Measurements from ENCODE around the gene ITGAE.
"Not testable (repeated sequence)": the region's sequence is repeated elsewhere in the genome, so short reads cannot be mapped to it uniquely, and the experiment has no call there.

Gene ITGAE, protein sequence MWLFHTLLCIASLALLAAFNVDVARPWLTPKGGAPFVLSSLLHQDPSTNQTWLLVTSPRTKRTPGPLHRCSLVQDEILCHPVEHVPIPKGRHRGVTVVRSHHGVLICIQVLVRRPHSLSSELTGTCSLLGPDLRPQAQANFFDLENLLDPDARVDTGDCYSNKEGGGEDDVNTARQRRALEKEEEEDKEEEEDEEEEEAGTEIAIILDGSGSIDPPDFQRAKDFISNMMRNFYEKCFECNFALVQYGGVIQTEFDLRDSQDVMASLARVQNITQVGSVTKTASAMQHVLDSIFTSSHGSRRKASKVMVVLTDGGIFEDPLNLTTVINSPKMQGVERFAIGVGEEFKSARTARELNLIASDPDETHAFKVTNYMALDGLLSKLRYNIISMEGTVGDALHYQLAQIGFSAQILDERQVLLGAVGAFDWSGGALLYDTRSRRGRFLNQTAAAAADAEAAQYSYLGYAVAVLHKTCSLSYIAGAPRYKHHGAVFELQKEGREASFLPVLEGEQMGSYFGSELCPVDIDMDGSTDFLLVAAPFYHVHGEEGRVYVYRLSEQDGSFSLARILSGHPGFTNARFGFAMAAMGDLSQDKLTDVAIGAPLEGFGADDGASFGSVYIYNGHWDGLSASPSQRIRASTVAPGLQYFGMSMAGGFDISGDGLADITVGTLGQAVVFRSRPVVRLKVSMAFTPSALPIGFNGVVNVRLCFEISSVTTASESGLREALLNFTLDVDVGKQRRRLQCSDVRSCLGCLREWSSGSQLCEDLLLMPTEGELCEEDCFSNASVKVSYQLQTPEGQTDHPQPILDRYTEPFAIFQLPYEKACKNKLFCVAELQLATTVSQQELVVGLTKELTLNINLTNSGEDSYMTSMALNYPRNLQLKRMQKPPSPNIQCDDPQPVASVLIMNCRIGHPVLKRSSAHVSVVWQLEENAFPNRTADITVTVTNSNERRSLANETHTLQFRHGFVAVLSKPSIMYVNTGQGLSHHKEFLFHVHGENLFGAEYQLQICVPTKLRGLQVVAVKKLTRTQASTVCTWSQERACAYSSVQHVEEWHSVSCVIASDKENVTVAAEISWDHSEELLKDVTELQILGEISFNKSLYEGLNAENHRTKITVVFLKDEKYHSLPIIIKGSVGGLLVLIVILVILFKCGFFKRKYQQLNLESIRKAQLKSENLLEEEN

GRCh38 chr17:3800362-3801271 lies at the start of gene ITGAE:
Gene ITGAE, minus strand, starts transcription at chr17:3801188. Its CDS starts 44 bp downstream, at chr17:3801144.
- DNase-seq (ENCODE audit: low read depth in 2 of 2): no peak

GRCh38 chr17:3848229-3848835 lies 47.3 kb upstream of the ITGAE start:
- DNase-seq (ENCODE audit: low read depth in 2 of 2): no peak

GRCh38 chr17:3847165-3847670 lies 46.2 kb upstream of the ITGAE start:
- DNase-seq (ENCODE audit: low read depth in 2 of 2): no peak

GRCh38 chr17:3846437-3847164 lies 45.6 kb upstream of the ITGAE start:
- DNase-seq (ENCODE audit: low read depth in 2 of 2): no peak

GRCh38 chr17:3845621-3846436 lies 44.8 kb upstream of the ITGAE start, which contains the start of gene NCBP3:
Gene NCBP3, minus strand, starts transcription at chr17:3846246. Its CDS starts 23 bp downstream, at chr17:3846223.
- peak; percentile 83 to 85 for DNase-seq (ENCODE audit: low read depth in 2 of 2)

GRCh38 chr17:3845291-3845620 lies 44.3 kb upstream of the ITGAE start:
- no peak for DNase-seq (ENCODE audit: low read depth in 2 of 2)

DNA sequence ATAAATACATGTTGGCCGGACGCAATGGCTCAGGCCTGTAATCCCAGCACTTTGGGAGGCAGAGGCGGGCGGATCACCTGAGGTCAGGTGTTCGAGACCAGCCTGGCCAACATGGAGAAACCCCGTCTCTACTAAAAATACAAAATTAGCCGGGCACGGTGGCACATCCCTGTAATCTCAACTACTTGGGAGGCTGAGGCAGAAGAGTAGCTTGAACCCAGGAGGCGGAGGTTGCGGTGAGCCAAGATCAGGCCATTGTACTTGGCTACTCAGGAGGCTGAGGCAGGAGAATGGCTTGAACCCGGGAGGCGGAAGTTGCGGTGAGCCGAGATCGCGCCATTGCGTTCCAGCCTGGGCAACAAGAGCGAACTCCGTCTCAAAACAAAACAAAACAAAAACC lies 43.6 kb upstream of the ITGAE start:
- DNase-seq (ENCODE audit: low read depth in 2 of 2): not testable (repeated sequence)

- no peak for DNase-seq (ENCODE audit: low read depth in 2 of 2)
Observed at GRCh38 chr17:3843935-3844516, 43.0 kb upstream of the ITGAE start.

DNA sequence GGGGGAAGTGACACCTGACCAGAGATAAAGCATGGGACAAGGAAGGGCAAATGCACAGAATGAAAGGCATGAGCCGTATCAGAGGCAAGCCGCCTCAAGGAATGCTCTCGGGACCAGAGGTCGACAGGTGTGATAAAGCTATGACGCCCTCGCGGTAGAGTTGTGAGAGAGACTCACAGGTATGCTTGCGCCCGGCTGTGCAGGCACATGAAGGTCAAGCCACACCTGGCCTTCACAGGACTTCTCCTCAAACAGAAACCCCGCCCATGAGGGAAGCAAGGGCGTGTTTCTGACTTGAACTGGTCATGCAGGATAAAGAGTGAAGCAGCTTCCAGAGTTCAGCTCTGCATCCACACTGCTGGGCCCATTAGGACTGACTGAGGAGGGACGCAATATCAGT lies 37.2 kb upstream of the ITGAE start:
- DNase-seq (ENCODE audit: low read depth in 2 of 2): no peak

- DNase-seq (ENCODE audit: low read depth in 2 of 2): no peak
Observed at GRCh38 chr17:3836551-3836950, 35.6 kb upstream of the ITGAE start.

GRCh38 chr17:3835410-3836229 lies 34.6 kb upstream of the ITGAE start:
- DNase-seq (ENCODE audit: low read depth in 2 of 2): no peak

DNA sequence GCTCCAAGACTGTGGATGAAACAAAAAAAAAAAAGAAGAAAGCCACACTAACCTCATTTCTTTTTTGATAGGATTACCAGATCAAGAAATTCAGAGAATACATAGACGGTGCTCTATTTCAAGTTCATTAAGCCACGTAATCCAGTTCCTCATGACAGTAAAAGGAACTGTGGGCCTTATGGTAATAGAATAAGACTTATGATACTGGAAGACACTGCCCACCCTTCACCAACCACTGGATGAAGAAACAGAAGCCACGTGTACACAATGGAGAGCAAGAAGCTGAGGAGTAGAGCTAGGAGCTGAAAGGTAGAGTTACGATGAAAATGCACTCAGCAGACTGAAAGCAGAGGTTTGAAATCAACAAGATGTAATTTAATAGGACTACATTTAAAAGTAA lies 33.8 kb upstream of the ITGAE start:
- no peak for DNase-seq (ENCODE audit: low read depth in 2 of 2)

DNA sequence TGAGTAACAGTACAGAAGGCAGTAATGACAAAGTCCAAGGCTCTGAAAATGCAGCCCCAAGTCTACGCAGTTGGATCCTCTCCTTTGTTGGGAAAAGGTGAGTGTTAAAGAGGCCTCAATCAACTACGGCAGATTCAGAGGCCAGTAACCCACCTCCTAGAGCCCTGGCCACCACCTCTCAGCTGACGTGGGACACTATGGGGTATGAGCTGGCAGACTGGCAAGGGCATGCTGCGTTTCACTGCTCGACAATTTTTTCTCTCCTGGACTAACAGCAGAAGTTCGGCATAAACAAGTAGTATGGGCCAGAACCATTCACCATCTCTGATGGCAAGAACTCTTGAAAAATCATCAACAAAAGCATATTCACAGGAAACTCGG lies 27.9 kb upstream of the ITGAE start:
- DNase-seq (ENCODE audit: low read depth in 2 of 2): no peak

DNA sequence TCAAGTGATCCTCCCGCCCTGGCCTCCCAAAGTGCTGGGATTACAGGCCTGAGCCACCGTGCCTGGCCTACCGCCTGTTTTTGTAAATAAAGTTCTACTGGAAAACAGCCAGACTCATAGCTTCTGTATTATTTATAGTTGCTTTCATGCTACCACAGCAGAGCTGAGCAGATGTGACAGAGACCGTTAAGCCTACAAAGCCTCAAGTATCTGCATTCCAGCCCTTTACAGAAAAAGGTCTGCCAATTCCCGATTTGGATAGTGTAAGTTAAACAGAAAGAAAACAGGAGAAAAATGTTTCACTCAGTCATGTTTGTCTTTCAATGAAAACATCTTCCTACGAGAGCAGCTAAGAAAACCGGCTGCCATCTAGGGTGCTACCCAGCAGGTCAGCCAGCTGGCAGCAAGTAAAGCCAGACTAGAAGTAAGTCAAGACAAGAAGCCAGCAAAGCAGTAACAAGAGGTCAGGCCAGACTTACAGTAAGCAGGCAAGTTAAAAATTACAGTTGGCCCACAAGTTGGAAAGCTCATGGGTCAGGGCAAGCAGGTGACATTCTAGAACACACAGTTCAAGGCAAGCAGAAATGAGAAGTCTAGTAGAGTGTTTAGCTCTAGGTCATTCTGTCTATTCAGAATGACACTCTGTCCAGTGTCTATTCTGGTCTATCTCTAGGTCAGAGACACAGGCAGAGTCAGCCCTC lies 27.3 kb upstream of the ITGAE start:
- no peak for DNase-seq (ENCODE audit: low read depth in 2 of 2)

GRCh38 chr17:3827124-3827773 lies 26.3 kb upstream of the ITGAE start:
- peak; percentile 30 to 39 for DNase-seq (ENCODE audit: low read depth in 2 of 2)

DNA sequence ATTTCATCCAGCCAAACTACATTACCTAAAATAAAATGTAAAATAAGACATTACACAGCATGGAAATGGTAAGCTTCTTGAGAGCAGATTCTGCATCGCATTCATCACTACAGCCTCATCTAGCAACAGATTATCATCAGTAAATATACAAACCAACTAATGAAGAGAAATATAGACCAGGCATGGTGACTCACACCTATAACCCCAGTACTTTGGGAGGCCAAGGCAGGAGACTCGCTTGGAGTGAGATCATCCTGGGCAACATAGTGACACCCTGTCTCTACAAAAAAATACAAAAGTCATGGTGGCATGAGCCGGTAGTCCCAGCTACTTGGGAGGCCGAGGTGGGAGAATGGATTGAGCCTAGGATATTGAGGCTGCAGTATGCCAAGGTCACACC lies 25.2 kb upstream of the ITGAE start:
- no peak for DNase-seq (ENCODE audit: low read depth in 2 of 2)

DNA sequence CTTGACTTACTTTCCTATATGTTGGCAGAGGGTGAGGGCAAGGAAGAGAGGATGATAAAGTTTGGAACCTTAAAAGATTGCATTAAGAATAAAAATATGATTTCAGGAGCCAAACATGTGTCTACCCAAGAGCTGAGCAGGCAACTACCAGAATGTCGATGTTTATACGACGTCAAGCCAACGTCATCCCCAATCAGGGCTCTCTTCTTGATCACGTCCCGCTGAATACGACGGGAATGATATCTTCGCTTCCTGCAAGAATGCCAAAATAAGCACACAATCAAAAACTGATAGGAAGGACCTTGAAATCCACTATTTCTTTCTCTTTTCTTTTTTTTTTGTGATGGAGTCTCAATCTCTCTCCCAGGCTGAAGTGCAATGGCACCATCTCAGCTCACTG lies 20.1 kb upstream of the ITGAE start:
- DNase-seq (ENCODE audit: low read depth in 2 of 2): no peak
